Measurements from ENCODE around the gene DNAJC21. TPM values are rescaled to one million over a fixed set of nuclear protein-coding genes. Genes with fewer than 3 reads are reported as not detected.

Gene DNAJC21
- total and polyA plus RNA-seq, 2 experiments from 2014 or later = 35.7 to 37.4 TPM

- Histone ChIP-seq H3K27ac (ENCODE audit: low read depth) (no peak overlapping the region), H3K4me3 (no peak overlapping the region), H3K27me3 (ENCODE audit: insufficient read depth) (no peaks in the 10 kb centered on the region), H2AFZ (no peak overlapping the region), H3K9me2 (ENCODE audit: insufficient read depth) (no peaks in the 10 kb centered on the region), H3K79me2 (replicated peaks; ENCODE audit: insufficient read depth) (peaks cover 15% of the 10 kb centered on the region), H4K20me1 (replicated peaks; ENCODE audit: insufficient read depth) (0 out of 2 replicates have a peak, but pooled peaks cover 8% of the 10 kb centered on the region), H3F3A (replicated peaks; ENCODE audit: low read depth) (peaks cover 17% of the 10 kb centered on the region; the same call in 1 of the 2 replicates), H3K4me1 (ENCODE audit: insufficient read depth) (peaks cover 9% of the 10 kb centered on the region; the same call in 1 of the 2 replicates), H3K4me2 (no peak overlapping the region), H3K36me3 (ENCODE audit: insufficient read depth) (peaks cover 48% of the 10 kb centered on the region)
- no peak for ATAC-seq
- Mint-ChIP-seq H3K27ac (no peak overlapping the region; the same call in 1 of the 2 replicates), H3K27me3 (ENCODE audit: insufficient read depth, low read depth, poor library complexity) (peaks cover 8% of the 10 kb centered on the region), H3K36me3 (ENCODE audit: low read depth) (peaks cover 53% of the 10 kb centered on the region), H3K9me3 (no peaks in the 10 kb centered on the region), H3K4me1 (peaks cover 16% of the 10 kb centered on the region), H3K4me3 (no peak overlapping the region)
- no peak for DNase-seq (ENCODE audit: low spot score)
- TF ChIP-seq ZNF114 (CRISPR knock-in tag; IDR thresholded peaks at IDR 0.05) = no peak
- TF ChIP-seq EZH2phosphoT487 (IDR thresholded peaks at IDR 0.05; ENCODE audit: unreplicated experiment) = no peak
- TF ChIP-seq STAT1 (IDR thresholded peaks at IDR 0.05; ENCODE audit: unreplicated experiment) = no peak
- TF ChIP-seq ETS1 (IDR thresholded peaks at IDR 0.05) = no peak
- no peak for TF ChIP-seq CREB1 (CRISPR knock-in tag; IDR thresholded peaks at IDR 0.05; ENCODE audit: low read depth)
- no peak for TF ChIP-seq JUNB (IDR thresholded peaks at IDR 0.05; ENCODE audit: unreplicated experiment)
- TF ChIP-seq REST (IDR thresholded peaks at IDR 0.05; ENCODE audit: unreplicated experiment) = no peak
- TF ChIP-seq EZH2 (IDR thresholded peaks at IDR 0.05; ENCODE audit: low read depth, unreplicated experiment) = no peak
- TF ChIP-seq POLR2AphosphoS5 (IDR thresholded peaks at IDR 0.05; ENCODE audit: low read depth) = no peak
- TF ChIP-seq NANOG (IDR thresholded peaks at IDR 0.05; ENCODE audit: borderline replicate concordance) = no peak
- TF ChIP-seq CTCF (conservative IDR thresholded peaks at IDR 0.05; ENCODE audit: low read depth in 2 of 2) = no peak
- no peak for TF ChIP-seq ZNF331 (CRISPR knock-in tag; IDR thresholded peaks at IDR 0.05; ENCODE audit: low read depth)
These were observed 3.0 kb upstream of the DNAJC21 start for GRCh38 chr5:34926318-34926888.

Measured in GM23338 (cell line).